IPS-15b (cell line): Measurements from ENCODE around the gene SCUBE3.
A peak's percentile ranks its signal among the peaks of the same experiment; 100 is the strongest.

Source experiments
- H3K27me3 ChIP-seq: one replicate; pipeline ENCODE4 v1.6.1; 2013; ENCODE audit warnings: low read length; ENCODE audit not compliant: control insufficient read depth, insufficient read depth
- H3K36me3 ChIP-seq: one replicate; pipeline ENCODE4 v1.6.1; 2013; ENCODE audit warnings: low read length; ENCODE audit not compliant: control insufficient read depth, insufficient read depth
- H3K4me1 ChIP-seq: one replicate; pipeline ENCODE4 v1.6.1; 2013; ENCODE audit warnings: mild to moderate bottlenecking, low read length; ENCODE audit not compliant: control insufficient read depth, insufficient read depth
- H3K4me3 ChIP-seq: one replicate; pipeline ENCODE4 v1.5.1; 2013; ENCODE audit warnings: low read depth, low read length
- H3K9ac ChIP-seq: one replicate; pipeline ENCODE4 v1.6.1; 2013; ENCODE audit warnings: low read depth, mild to moderate bottlenecking, low read length
- H3K9me3 ChIP-seq: one replicate; pipeline ENCODE4 v1.6.1; 2013; ENCODE audit warnings: mild to moderate bottlenecking, low read length; ENCODE audit not compliant: control insufficient read depth, insufficient read depth

SCUBE3 gene

GRCh38 chr6:35215665-35216411 is 2.1 kb downstream of the SCUBE3 start:
- Histone ChIP-seq H3K36me3 (no peaks in the 10 kb centered on the region), H3K9ac (no peak overlapping the region), H3K27me3 (peaks cover 83% of the 10 kb centered on the region), H3K9me3 (no peaks in the 10 kb centered on the region), H3K4me1 (peaks cover 33% of the 10 kb centered on the region), H3K4me3 (peak overlapping the region; percentile 33)

GRCh38 chr6:35216412-35216732 is 2.6 kb downstream of the SCUBE3 start:
- Histone ChIP-seq H3K27me3 (peaks cover 83% of the 10 kb centered on the region), H3K4me1 (peaks cover 33% of the 10 kb centered on the region), H3K9me3 (no peaks in the 10 kb centered on the region), H3K9ac (no peak overlapping the region), H3K4me3 (no peak overlapping the region), H3K36me3 (no peaks in the 10 kb centered on the region)

GRCh38 chr6:35216851-35217811 is 3.4 kb downstream of the SCUBE3 start:
- no peaks in the 10 kb centered on the region for H3K36me3 ChIP-seq
- no peaks in the 10 kb centered on the region for H3K9me3 ChIP-seq
- H3K27me3 ChIP-seq = peaks cover 83% of the 10 kb centered on the region
- H3K4me3 ChIP-seq = no peak overlapping the region
- peaks cover 33% of the 10 kb centered on the region for H3K4me1 ChIP-seq
- no peak overlapping the region for H3K9ac ChIP-seq

GRCh38 chr6:35218021-35218420 is 4.3 kb downstream of the SCUBE3 start:
- H3K9me3 ChIP-seq = no peaks in the 10 kb centered on the region
- H3K36me3 ChIP-seq = no peaks in the 10 kb centered on the region
- peaks cover 82% of the 10 kb centered on the region for H3K27me3 ChIP-seq
- H3K4me3 ChIP-seq = no peak overlapping the region
- H3K4me1 ChIP-seq = peaks cover 33% of the 10 kb centered on the region
- H3K9ac ChIP-seq = no peak overlapping the region

- H3K4me1 ChIP-seq = peaks cover 33% of the 10 kb centered on the region
- H3K36me3 ChIP-seq = no peaks in the 10 kb centered on the region
- no peak overlapping the region for H3K4me3 ChIP-seq
- peaks cover 80% of the 10 kb centered on the region for H3K27me3 ChIP-seq
- H3K9me3 ChIP-seq = no peaks in the 10 kb centered on the region
- H3K9ac ChIP-seq = no peak overlapping the region
These were observed 4.7 kb downstream of the SCUBE3 start for GRCh38 chr6:35218456-35218855.

GRCh38 chr6:35219683-35220326 is 6.0 kb downstream of the SCUBE3 start:
- Histone ChIP-seq H3K27me3 (peaks cover 87% of the 10 kb centered on the region), H3K36me3 (no peaks in the 10 kb centered on the region), H3K4me1 (peaks cover 30% of the 10 kb centered on the region)

GRCh38 chr6:35220711-35221110 is 7.0 kb downstream of the SCUBE3 start:
- H3K9me3 ChIP-seq = no peaks in the 10 kb centered on the region
- peaks cover 24% of the 10 kb centered on the region for H3K4me1 ChIP-seq
- no peak overlapping the region for H3K9ac ChIP-seq
- H3K27me3 ChIP-seq = peaks cover 78% of the 10 kb centered on the region
- no peak overlapping the region for H3K4me3 ChIP-seq
- no peaks in the 10 kb centered on the region for H3K36me3 ChIP-seq

More at GRCh38 chr6:35219683-35220326, 6.0 kb downstream of the SCUBE3 start:
- no peak overlapping the region for H3K4me3 ChIP-seq
- no peaks in the 10 kb centered on the region for H3K9me3 ChIP-seq
- H3K9ac ChIP-seq = no peak overlapping the region

- Histone ChIP-seq H3K4me3 (no peak overlapping the region), H3K9me3 (no peaks in the 10 kb centered on the region), H3K36me3 (no peaks in the 10 kb centered on the region), H3K4me1 (no peaks in the 10 kb centered on the region), H3K9ac (no peak overlapping the region), H3K27me3 (peaks cover 62% of the 10 kb centered on the region)
These were observed 9.6 kb downstream of the SCUBE3 start for GRCh38 chr6:35223396-35223795.

GRCh38 chr6:35224720-35225119 is 11.0 kb downstream of the SCUBE3 start:
- no peaks in the 10 kb centered on the region for H3K9me3 ChIP-seq
- no peak overlapping the region for H3K4me3 ChIP-seq
- H3K27me3 ChIP-seq = peaks cover 49% of the 10 kb centered on the region
- no peak overlapping the region for H3K9ac ChIP-seq
- no peaks in the 10 kb centered on the region for H3K36me3 ChIP-seq
- no peaks in the 10 kb centered on the region for H3K4me1 ChIP-seq

- Histone ChIP-seq H3K4me3 (no peak overlapping the region), H3K36me3 (no peaks in the 10 kb centered on the region), H3K9me3 (no peaks in the 10 kb centered on the region)
These were observed 14.7 kb downstream of the SCUBE3 start for GRCh38 chr6:35228481-35228880.

GRCh38 chr6:35229304-35229703 is 15.5 kb downstream of the SCUBE3 start:
- Histone ChIP-seq H3K4me3 (no peak overlapping the region), H3K27me3 (peaks cover 10% of the 10 kb centered on the region), H3K9ac (no peak overlapping the region), H3K9me3 (no peaks in the 10 kb centered on the region), H3K4me1 (no peaks in the 10 kb centered on the region), H3K36me3 (no peaks in the 10 kb centered on the region)

More at GRCh38 chr6:35228481-35228880, 14.7 kb downstream of the SCUBE3 start:
- H3K4me1 ChIP-seq = no peaks in the 10 kb centered on the region
- peaks cover 17% of the 10 kb centered on the region for H3K27me3 ChIP-seq
- no peak overlapping the region for H3K9ac ChIP-seq
